GM21717 (cell line): ENCODE data around the gene ATP1A4.

Experiments used
- ATAC-seq: cut with Tn5 transposase; IDR thresholded peaks from one replicate; pipeline ENCODE4 v1.9.1; 2021; ENCODE audit warnings: mild to moderate bottlenecking, moderate library complexity; ENCODE audit not compliant: unreplicated experiment

Gene ATP1A4

GRCh38 chr1:160204526-160205241 lies 53.3 kb downstream of the ATP1A4 start:
- peak; percentile 69 for ATAC-seq

DNA sequence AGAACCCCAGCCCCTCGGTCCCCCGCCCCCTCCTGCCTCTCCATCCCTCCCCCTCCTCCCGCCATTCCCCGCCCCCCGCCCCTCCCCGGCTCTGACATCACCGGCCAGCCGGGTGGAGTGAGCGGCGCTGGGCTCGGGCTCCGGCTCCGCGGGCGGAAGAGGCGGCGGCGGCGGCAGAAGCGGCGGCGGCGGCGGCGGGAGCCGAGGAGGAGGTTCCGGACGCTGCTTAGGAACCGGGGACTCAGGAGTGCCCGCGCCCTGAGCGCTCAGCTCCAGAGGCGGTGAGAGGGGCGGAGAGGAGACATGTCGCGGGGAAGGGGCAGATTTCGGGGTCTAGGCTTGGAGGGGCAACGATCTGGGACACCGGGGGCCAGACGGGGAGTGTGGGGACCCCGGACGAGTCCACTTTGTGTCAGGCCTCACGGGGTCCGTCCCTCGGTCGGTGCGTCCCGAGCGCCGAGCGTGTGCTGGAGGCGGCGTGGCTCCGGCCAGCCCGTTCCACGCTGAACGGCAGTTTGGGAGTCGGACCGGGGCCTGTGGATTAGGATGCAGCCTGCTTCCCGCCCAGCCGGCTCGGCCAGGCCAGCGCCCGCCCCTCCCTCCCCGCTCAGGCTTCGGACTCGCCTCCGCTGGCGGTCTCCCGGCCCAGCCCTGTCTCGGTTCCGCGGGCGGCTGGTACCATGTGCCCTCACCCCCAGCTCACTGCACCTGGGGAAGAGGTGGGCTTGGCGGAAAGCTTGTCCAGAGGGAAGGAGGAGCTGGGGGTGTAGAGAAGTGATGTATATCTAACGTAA lies 54.0 kb downstream of the ATP1A4 start, which contains the start of gene PEA15:
Gene PEA15, plus strand, starts transcription at position 143 of the 794 bp plus-strand sequence. CDS start 6,161 bp downstream, outside the sequence.
- ATAC-seq = no peak

- no peak for ATAC-seq
Observed at GRCh38 chr1:160206036-160206389, 54.6 kb downstream of the ATP1A4 start.

GRCh38 chr1:160206421-160207117 lies 55.2 kb downstream of the ATP1A4 start:
- no peak for ATAC-seq

DNA sequence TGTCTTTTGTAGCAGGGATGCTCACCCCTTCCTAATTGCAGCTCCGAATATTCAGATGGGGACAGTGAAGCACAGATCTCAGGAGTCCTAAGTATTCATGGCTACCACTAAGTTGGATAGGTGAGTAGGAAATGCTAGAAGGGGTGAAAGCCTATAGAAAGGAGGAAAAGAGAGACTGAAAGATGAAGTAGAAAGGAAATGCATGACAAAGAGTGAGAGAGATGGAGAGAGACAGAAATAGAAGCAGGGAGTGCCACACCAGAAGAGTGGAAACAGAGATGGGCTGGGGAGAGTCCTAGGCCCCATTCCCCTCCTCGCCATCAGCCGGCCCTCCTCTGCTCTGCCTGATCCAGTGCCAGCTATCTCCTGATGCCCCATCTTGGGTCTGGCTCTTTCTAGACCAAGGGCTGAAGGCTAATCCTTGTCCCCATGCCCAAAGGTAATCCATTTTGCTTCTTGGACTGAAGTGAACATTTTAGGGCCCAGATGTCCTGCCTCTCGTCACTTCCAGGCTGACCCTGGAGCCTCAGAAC lies 55.8 kb downstream of the ATP1A4 start:
- no peak for ATAC-seq

- ATAC-seq = no peak
Observed at GRCh38 chr1:160207771-160208556, 56.6 kb downstream of the ATP1A4 start.

DNA sequence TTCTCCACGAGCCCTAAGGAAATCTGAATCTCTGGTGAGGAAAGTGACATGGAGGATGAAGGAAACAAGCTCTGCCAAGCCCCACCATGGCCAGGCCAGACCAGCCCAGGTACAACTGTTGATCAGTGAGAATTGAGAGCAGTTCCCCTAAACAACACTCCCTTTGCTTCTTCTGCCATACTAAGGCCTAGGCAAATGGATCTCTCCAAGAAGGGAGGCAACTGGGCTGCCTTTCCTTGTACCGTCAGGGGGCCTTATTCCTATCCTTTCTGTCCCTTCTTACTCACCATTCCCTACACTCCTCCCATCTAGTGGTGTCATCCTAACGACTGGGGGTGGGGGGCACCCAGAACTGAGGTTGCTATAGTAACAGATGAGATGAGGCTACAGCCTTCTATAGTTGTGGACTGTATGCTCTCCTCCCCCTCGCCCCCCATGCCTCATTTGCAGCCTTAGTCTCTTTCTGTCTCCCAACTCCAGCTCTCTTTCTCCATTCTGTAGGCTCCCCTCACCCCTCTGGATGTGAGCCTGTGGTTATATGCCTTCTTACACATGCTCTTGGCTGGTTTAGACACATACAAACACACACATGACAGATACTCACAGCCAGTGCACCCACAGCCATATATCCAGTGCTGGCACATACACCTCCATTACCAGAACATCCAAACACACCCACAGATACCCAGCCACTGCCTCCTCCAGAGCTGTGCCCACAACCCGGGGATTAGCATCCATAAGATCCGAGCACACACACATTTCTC lies 57.3 kb downstream of the ATP1A4 start:
- ATAC-seq = no peak

DNA sequence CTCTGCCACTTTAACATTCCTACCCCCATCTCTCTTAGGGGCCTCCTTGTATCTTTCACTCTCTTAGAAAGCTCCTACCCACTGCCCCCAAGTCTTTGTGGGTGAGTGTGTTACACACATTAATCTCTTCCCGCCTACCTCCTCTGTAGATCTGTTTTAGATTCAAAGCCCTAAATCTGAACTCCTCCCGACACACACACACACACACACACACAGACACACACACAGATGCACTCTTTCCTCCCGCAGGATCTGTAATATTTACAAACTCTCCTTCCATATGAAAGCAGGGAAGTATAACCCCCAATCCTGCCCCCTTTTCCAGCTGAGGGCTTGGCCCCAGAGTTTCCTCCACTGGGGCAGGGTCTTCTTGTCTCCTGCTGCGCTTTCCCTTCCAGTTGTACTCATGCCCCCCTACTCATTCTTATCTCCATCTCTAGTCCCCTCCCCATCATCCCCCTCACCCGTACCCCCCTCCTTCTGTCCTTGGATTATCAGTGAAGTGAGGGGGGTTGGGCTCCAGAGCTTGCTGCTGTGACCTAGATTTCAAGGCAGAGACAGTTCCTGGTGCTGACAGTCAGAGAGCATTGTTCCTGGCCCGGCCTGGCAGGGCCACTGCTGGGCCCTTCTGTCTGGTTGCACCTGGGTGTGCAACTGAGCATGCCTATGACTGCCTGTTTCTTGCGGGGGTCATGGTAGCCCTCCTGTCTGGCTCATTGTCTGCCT lies 58.1 kb downstream of the ATP1A4 start:
- no peak for ATAC-seq

GRCh38 chr1:160210561-160210960 lies 59.2 kb downstream of the ATP1A4 start:
- no peak for ATAC-seq

- no peak for ATAC-seq
Observed at GRCh38 chr1:160211046-160211790, 59.8 kb downstream of the ATP1A4 start.

DNA sequence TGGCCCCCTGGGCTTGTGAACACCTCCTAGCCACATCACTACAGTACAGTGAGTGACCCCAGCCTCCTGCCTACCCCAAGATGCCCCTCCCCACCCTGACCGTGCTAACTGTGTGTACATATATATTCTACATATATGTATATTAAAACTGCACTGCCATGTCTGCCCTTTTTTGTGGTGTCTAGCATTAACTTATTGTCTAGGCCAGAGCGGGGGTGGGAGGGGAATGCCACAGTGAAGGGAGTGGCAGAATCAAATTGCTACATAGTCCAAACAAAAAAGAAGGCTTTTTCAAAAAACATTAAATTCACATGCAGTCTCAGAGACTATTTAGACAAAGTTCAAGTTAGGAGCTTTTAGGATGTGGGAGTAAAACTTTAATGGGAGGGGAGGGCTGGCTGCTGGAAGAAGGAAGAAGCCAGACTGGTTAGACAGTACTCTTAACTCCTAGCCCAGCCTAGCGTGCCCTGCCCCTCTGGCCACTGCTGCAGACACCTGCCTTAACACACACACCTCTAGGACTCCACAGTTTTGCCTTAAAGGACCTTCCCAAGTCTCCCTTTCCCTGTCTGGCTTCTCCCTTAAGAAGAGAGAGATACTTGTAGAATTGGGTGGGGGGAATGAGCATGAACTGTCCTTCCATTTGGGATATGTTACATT lies 63.2 kb downstream of the ATP1A4 start:
- ATAC-seq = no peak

GRCh38 chr1:160216301-160216700 lies 64.9 kb downstream of the ATP1A4 start:
- no peak for ATAC-seq

DNA sequence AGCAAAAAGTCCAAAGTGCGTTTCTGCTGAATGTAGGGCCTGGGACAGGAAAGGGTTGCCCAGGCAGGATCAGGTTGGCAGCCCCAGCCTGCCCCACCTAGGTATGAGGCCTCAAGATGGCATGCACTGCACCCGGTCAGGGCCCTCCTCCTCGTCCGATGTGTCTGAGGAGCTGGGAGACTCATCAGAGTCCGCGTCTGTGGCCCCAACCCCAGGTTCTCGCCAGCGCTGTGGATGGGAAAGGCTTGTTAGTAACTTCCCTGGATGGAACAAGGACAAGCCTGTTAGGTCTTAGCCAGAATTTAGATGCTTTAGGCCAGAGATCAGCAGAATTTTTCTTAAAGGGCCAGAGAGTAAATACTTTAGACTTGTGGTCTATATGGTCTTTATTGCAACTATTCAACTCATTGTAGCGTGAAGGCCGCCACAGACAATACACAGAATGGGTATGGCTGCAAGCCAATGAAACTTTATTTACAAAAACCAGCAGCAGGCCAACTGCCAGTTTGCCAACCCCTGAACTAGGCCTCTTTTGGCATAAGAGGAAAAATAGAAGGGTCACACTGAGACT lies 66.2 kb downstream of the ATP1A4 start:
- ATAC-seq = no peak

DNA sequence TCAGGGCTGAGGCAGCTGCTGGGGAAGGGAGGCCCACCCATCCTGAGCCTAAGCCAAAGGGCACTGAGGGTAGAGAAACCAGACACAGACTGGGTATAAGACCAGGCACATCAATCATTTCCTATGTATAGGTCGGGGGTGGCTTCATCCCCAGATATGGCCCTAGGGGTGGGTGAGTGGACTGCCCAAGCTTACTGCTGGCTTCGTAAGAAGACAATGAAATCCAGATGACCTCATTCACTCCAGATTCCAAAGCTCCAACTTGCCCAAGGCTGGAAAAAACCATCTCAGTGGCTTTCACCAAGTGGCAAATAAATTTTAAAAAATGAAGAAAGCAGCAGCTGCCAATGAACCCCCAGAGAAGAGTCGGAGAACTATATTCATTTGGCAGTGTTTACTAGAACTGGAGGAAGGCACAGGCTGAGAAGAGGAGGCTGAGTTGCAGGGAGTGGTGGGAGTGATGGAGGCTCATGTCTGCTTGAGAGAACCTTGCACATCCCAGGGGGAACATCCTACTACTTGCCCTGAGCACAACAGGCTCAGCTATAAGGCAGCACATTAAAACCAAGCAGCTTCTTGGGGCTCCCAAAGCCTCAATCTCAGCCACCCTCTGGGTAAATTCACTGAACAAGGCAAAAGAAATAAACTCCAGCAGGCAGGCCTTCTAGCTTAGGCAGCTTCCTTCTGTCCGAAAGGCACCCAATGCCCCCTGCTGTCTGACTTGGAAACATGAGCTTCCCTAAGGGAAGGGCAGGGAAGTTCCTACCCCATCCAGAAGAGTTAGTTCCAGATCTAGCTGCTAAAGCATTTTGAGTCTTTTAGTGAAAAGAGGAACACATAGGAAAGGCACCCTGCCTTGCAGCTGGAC lies 67.9 kb downstream of the ATP1A4 start:
- ATAC-seq = no peak

DNA sequence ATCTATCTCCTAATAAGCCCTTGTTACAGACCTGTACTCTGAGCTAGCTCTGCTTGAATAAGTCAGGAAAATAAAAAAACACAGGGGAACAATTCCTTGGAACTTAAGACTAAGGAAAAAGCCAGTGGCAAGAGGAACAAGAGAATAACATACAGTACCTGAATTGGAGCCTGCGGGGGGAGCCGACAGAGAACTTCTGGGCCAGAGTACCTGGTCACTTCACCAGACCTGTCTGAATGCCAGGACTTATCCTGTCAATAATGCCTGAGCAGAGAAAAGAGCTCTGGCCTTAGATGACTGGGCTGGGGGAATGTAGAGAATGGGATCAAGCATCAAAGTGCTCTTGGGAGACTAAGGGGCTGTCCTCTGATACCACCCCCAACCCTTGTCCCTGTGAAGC lies 68.9 kb downstream of the ATP1A4 start:
- ATAC-seq = no peak

- no peak for ATAC-seq
Observed at GRCh38 chr1:160221089-160221488, 69.7 kb downstream of the ATP1A4 start.

DNA sequence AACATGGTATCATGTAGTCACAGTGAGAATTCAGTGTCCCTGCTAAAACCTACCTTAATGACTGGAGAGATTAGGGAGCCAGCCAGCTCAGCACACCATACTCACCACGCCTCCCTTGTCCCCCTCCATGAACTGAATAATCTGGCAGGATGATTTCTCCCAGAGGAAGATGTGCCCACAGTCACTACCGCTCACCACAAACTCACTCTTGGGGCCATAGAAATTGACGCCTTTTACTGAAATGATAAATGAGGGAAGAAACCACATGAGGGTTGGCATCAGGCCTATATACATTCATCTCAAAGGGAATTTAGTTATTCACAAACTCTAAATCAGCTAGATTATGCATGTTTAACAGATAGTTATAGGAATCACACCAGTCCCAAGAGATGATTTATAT lies 71.1 kb downstream of the ATP1A4 start:
- no peak for ATAC-seq
